ENCODE measurements around the gene TCF4.
A peak's percentile ranks its signal among the peaks of the same experiment; 100 is the strongest.
"Not testable (repeated sequence)": the region's sequence is repeated elsewhere in the genome, so short reads cannot be mapped to it uniquely, and the experiment has no call there.

The TCF4 gene

GRCh38 chr18:55483266-55483871, 104.6 kb downstream of the TCF4 start:
- DNase-seq = no peak
- intact Hi-C loops (cut with DNase I) = no loop called here

GRCh38 chr18:55479656-55480420, 108.2 kb downstream of the TCF4 start:
- DNase-seq = no peak
- intact Hi-C loops (cut with DNase I) = no loop called here

- intact Hi-C loops (cut with DNase I) = no loop called here
- no peak for DNase-seq
Observed at GRCh38 chr18:55477860-55478581, 110.0 kb downstream of the TCF4 start.

GRCh38 chr18:55477499-55477859, 110.5 kb downstream of the TCF4 start:
- intact Hi-C loops (cut with DNase I) = no loop called here
- peak in 1 of 10 donors; percentile 81 for DNase-seq

- intact Hi-C loops (cut with DNase I) = no loop called here
- no peak for DNase-seq
Observed at GRCh38 chr18:55475916-55476315, 112.1 kb downstream of the TCF4 start.

- no peak for DNase-seq
- intact Hi-C loops (cut with DNase I) = no loop called here
Observed at GRCh38 chr18:55475467-55475866, 112.5 kb downstream of the TCF4 start.

- intact Hi-C loops (cut with DNase I) = no loop called here
- DNase-seq = no peak
Observed at GRCh38 chr18:55473560-55473959, 114.4 kb downstream of the TCF4 start.

GRCh38 chr18:55473058-55473457, 114.9 kb downstream of the TCF4 start:
- intact Hi-C loops (cut with DNase I) = no loop called here
- no peak for DNase-seq

GRCh38 chr18:55470826-55471225, 117.2 kb downstream of the TCF4 start:
- intact Hi-C loops (cut with DNase I) = no loop called here
- DNase-seq = no peak

GRCh38 chr18:55469134-55469533, 118.9 kb downstream of the TCF4 start:
- DNase-seq = peak in 1 of 10 donors; percentile 52
- intact Hi-C loops (cut with DNase I) = not testable (repeated sequence)

- intact Hi-C loops (cut with DNase I) = no loop called here
- no peak for DNase-seq
Observed at GRCh38 chr18:55466789-55467188, 121.2 kb downstream of the TCF4 start.

- no peak for DNase-seq
- intact Hi-C loops (cut with DNase I) = no loop called here
Observed at GRCh38 chr18:55465313-55465712, 122.7 kb downstream of the TCF4 start.

- intact Hi-C loops (cut with DNase I) = no loop called here
- no peak for DNase-seq
Observed at GRCh38 chr18:55464581-55464980, 123.4 kb downstream of the TCF4 start.

GRCh38 chr18:55462652-55463051, 125.3 kb downstream of the TCF4 start:
- no peak for DNase-seq
- intact Hi-C loops (cut with DNase I) = no loop called here

GRCh38 chr18:55461848-55462247, 126.1 kb downstream of the TCF4 start:
- intact Hi-C loops (cut with DNase I) = no loop called here
- no peak for DNase-seq

- peak in 6 of 10 donors; percentile 26 to 73 (median 48) for DNase-seq
- intact Hi-C loops (cut with DNase I) = no loop called here
Observed at GRCh38 chr18:55458456-55459203, 129.4 kb downstream of the TCF4 start.

- no peak for DNase-seq
- intact Hi-C loops (cut with DNase I) = no loop called here
Observed at GRCh38 chr18:55457028-55457427, 131.0 kb downstream of the TCF4 start.

- DNase-seq = no peak
- intact Hi-C loops (cut with DNase I) = no loop called here
Observed at GRCh38 chr18:55455938-55456337, 132.1 kb downstream of the TCF4 start.

- intact Hi-C loops (cut with DNase I) = no loop called here
- no peak for DNase-seq
Observed at GRCh38 chr18:55453186-55453585, 134.8 kb downstream of the TCF4 start.

GRCh38 chr18:55452123-55452611, 135.8 kb downstream of the TCF4 start:
- intact Hi-C loops (cut with DNase I) = no loop called here
- peak in 2 of 10 donors; percentile 51 to 72 for DNase-seq
